Measurements from ENCODE around the gene LRRC45. TPM values are rescaled to one million over a fixed set of nuclear protein-coding genes. Genes with fewer than 3 reads are reported as not detected.
"Not testable (repeated sequence)": the region's sequence is repeated elsewhere in the genome, so short reads cannot be mapped to it uniquely, and the experiment has no call there.

Gene LRRC45
- total RNA-seq, 6 experiments from 2014 or later, result 6.8 to 10.5 (median 10.0) TPM

- Mint-ChIP-seq H3K9me3 (peaks cover under 1% of the 10 kb centered on the region; the same call in 1 of the 2 replicates), H3K4me1 (ENCODE audit: low read depth) (peaks cover 27% of the 10 kb centered on the region), H3K27me3 (ENCODE audit: insufficient read depth) (peaks cover 2% of the 10 kb centered on the region; the same call in 1 of the 2 replicates), H3K4me3 (no peak overlapping the region), H3K36me3 (ENCODE audit: low read depth) (peaks cover 18% of the 10 kb centered on the region), H3K27ac (peak overlapping the region; percentile 10; the same call in 1 of the 2 replicates)
- no peak for DNase-seq
- TF ChIP-seq, protein P1, sequence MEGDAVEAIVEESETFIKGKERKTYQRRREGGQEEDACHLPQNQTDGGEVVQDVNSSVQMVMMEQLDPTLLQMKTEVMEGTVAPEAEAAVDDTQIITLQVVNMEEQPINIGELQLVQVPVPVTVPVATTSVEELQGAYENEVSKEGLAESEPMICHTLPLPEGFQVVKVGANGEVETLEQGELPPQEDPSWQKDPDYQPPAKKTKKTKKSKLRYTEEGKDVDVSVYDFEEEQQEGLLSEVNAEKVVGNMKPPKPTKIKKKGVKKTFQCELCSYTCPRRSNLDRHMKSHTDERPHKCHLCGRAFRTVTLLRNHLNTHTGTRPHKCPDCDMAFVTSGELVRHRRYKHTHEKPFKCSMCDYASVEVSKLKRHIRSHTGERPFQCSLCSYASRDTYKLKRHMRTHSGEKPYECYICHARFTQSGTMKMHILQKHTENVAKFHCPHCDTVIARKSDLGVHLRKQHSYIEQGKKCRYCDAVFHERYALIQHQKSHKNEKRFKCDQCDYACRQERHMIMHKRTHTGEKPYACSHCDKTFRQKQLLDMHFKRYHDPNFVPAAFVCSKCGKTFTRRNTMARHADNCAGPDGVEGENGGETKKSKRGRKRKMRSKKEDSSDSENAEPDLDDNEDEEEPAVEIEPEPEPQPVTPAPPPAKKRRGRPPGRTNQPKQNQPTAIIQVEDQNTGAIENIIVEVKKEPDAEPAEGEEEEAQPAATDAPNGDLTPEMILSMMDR (IDR thresholded peaks at IDR 0.05), result no peak
These were observed 43.0 kb upstream of the LRRC45 start for GRCh38 chr17:81980122-81980521.

DNA sequence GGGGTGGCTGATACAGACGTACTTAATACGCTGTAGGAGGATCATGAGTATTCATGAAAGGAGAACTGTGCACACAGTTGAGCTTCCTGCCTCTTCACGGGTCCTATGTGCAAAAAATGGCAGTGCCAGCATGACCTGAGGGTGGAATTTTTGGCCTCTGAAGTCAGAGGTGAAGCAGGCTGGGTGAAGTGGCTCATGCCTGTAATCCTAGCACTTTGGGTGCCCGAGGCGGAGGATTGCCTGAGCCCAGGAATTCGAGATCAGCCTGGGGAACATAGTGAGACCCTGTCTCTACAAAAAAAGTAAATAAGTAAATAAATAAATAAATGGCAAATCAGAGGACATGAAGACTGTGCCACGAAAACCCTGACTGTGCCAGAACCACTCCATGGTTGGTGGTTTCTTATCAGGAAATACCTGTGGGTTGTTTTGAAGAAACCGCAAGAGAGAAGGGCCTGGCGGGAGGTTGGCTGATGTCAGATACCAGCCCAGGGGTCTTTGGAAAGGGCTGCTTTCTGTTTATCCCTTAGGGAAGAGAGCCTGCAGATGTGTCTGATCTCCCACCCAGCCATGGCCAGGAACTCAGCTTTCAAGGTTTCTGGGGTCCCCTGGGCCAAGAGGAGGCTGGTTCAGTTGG is 42.3 kb upstream of the LRRC45 start:
- Mint-ChIP-seq H3K36me3 (ENCODE audit: low read depth) (peaks cover 20% of the 10 kb centered on the region), H3K27ac (no peak overlapping the region)

GRCh38 chr17:81981511-81981910 is 41.6 kb upstream of the LRRC45 start:
- H3K27me3 Mint-ChIP-seq (ENCODE audit: insufficient read depth); H3K9me3 Mint-ChIP-seq; H3K27ac Mint-ChIP-seq; H3K4me3 Mint-ChIP-seq; DNase-seq: not testable (repeated sequence)
- H3K36me3 Mint-ChIP-seq (ENCODE audit: low read depth), result peaks cover 22% of the 10 kb centered on the region
- H3K4me1 Mint-ChIP-seq (ENCODE audit: low read depth), result peaks cover 24% of the 10 kb centered on the region

More for the DNA sequence above, 42.3 kb upstream of the LRRC45 start:
- no peak for DNase-seq
- Mint-ChIP-seq H3K4me3 (no peak overlapping the region), H3K4me1 (ENCODE audit: low read depth) (peaks cover 27% of the 10 kb centered on the region), H3K27me3 (ENCODE audit: insufficient read depth) (peaks cover 2% of the 10 kb centered on the region; the same call in 1 of the 2 replicates), H3K9me3 (no peaks in the 10 kb centered on the region)
- TF ChIP-seq, protein P1 (IDR thresholded peaks at IDR 0.05), result no peak

DNA sequence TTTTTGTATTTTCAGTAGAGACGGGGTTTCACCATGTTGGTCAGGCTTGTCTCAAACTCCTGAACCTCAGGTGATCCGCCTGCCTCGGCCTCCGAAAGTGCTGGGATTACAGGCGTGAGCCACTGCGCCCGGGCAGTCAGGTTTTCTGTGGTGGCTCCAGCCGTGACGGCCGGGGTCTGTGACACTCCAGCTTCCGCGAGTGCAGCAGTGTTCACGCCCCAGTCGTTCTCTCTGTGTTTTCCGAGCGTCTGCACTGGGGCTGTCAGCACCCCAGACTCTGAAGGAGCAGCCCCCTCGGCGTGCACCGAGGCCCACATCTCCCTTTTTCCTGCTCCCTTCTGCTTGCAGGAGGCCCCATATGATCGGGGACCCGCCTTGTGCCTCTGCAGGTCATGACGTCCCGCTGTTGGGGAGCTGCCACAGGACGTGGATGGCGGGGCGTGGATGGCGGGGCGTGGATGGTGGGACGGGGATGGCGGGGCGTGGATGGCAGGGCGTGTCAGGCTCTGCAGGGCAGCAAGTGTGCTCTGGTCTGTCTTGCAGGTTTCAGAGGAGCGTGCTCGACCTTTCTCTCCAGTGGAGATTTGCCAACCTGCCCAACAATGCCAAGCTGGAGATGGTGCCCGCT is 40.0 kb upstream of the LRRC45 start:
- no peak overlapping the region for H3K4me3 Mint-ChIP-seq
- H3K36me3 Mint-ChIP-seq (ENCODE audit: low read depth), result peaks cover 27% of the 10 kb centered on the region

DNA sequence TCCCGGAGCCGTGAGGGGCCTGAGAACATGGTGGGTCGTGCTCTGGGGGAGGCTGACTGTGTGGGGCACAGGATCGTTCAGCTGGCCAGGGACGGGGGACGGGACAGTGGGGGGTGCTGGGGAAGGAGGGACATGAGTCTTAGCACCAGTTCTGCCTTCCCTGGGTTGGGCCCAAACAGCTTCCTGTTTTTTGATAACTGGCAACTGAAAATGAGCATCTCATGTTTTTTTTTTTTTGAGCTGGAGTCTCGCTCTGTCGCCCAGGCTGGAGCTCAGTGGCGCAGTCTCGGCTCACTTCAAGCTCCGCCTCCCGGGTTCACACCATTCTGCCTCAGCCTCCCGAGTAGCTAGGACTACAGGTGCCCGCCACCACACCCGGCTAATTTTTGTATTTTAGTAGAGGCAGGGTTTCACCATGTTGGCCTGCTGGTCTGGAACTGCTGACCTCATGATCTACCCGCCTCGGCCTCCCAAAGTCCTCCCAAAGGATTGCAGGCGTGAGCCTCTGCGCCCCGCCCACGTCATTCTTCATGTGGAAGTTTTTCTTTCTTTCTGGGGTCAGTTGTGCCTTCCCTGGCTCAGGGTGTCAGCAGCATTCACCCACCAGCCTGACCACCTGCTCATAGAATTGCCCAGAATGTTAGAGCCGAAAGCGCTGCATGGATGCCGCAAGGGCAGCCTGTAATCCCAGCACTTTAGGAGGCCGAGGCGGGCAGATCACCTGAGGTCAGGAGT is 39.3 kb upstream of the LRRC45 start:
- peaks cover 27% of the 10 kb centered on the region for H3K36me3 Mint-ChIP-seq (ENCODE audit: low read depth)
- TF ChIP-seq, protein P1 (IDR thresholded peaks at IDR 0.05), result no peak
- no peaks in the 10 kb centered on the region for H3K9me3 Mint-ChIP-seq
- no peak for DNase-seq
- H3K27me3 Mint-ChIP-seq (ENCODE audit: insufficient read depth), result peaks cover 4% of the 10 kb centered on the region; the same call in 1 of the 2 replicates
- no peak overlapping the region for H3K4me3 Mint-ChIP-seq
- peaks cover 14% of the 10 kb centered on the region for H3K4me1 Mint-ChIP-seq (ENCODE audit: low read depth)
- H3K27ac Mint-ChIP-seq, result no peak overlapping the region

More for the DNA sequence above, 40.0 kb upstream of the LRRC45 start:
- DNase-seq, result no peak
- Mint-ChIP-seq H3K4me1 (ENCODE audit: low read depth) (peaks cover 19% of the 10 kb centered on the region), H3K27ac (no peak overlapping the region), H3K27me3 (ENCODE audit: insufficient read depth) (peaks cover 4% of the 10 kb centered on the region; the same call in 1 of the 2 replicates), H3K9me3 (no peaks in the 10 kb centered on the region)
- TF ChIP-seq, protein P1 (IDR thresholded peaks at IDR 0.05), result no peak
